Stimulated activated CD8-positive, alpha-beta memory T cell treated with anti-CD3 and anti-CD28 coated beads, Interleukin-15, amount 100 ng/mL, for 24 hours (primary cell): Measurements from ENCODE around the gene DOCK7.
"Not testable (repeated sequence)": the region's sequence is repeated elsewhere in the genome, so short reads cannot be mapped to it uniquely, and the experiment has no call there.

Experiments used
- DNase-seq: peaks from one replicate; pipeline ENCODE4 v3.0.0-alpha.2; 2020; ENCODE audit warnings: low read depth

Gene DOCK7

GRCh38 chr1:62528015-62528414 is 160.2 kb downstream of the DOCK7 start:
- DNase-seq = no peak

- DNase-seq = not testable (repeated sequence)
Observed at GRCh38 chr1:62527346-62527745, 160.8 kb downstream of the DOCK7 start.

- no peak for DNase-seq
Observed at GRCh38 chr1:62523860-62524259, 164.3 kb downstream of the DOCK7 start.

GRCh38 chr1:62516600-62516999 is 171.6 kb downstream of the DOCK7 start:
- DNase-seq = no peak

- no peak for DNase-seq
Observed at GRCh38 chr1:62514746-62515423, 173.3 kb downstream of the DOCK7 start.

- no peak for DNase-seq
Observed at GRCh38 chr1:62513013-62513412, 175.2 kb downstream of the DOCK7 start.

GRCh38 chr1:62509028-62509427 is 179.2 kb downstream of the DOCK7 start:
- DNase-seq = no peak

GRCh38 chr1:62508187-62508758 is 179.9 kb downstream of the DOCK7 start:
- DNase-seq = no peak

- no peak for DNase-seq
Observed at GRCh38 chr1:62500210-62500609, 188.0 kb downstream of the DOCK7 start.

- no peak for DNase-seq
Observed at GRCh38 chr1:62494137-62494536, 194.0 kb downstream of the DOCK7 start.

GRCh38 chr1:62493656-62494055 is 194.5 kb downstream of the DOCK7 start:
- DNase-seq = no peak

- DNase-seq = no peak
Observed at GRCh38 chr1:62492521-62492920, 195.7 kb downstream of the DOCK7 start.

- DNase-seq = no peak
Observed at GRCh38 chr1:62487956-62488355, 200.2 kb downstream of the DOCK7 start.

- no peak for DNase-seq
Observed at GRCh38 chr1:62484824-62485468, 203.2 kb downstream of the DOCK7 start.

- DNase-seq = no peak
Observed at GRCh38 chr1:62481681-62482080, 206.5 kb downstream of the DOCK7 start.

- no peak for DNase-seq
Observed at GRCh38 chr1:62476525-62477219, 211.5 kb downstream of the DOCK7 start.

- DNase-seq = no peak
Observed at GRCh38 chr1:62467092-62467491, 221.1 kb downstream of the DOCK7 start.

- DNase-seq = no peak
Observed at GRCh38 chr1:62462370-62462769, 225.8 kb downstream of the DOCK7 start.

- DNase-seq = no peak
Observed at GRCh38 chr1:62457955-62458354, 230.2 kb downstream of the DOCK7 start.

- DNase-seq = no peak
Observed at GRCh38 chr1:62452951-62453350, 235.2 kb downstream of the DOCK7 start.

GRCh38 chr1:62450301-62450700 is 237.9 kb downstream of the DOCK7 start:
- no peak for DNase-seq

- no peak for DNase-seq
Observed at GRCh38 chr1:62448221-62448933, 239.8 kb downstream of the DOCK7 start.
